Breast epithelium (tissue), 3 donors: ENCODE measurements around the gene PRRC1.

Source experiments
- POLR2A ChIP-seq: fragments of 450-650 bp; IDR thresholded peaks from one replicate; pipeline ENCODE4 v1.6.1; 2016; ENCODE audit warnings: antibody characterized with exemption, mild to moderate bottlenecking, moderate library complexity
- TF ChIP-seq, protein P1 (sequence below), 3 donors: fragments of 450-650 bp; IDR thresholded peaks; one replicate each; pipeline ENCODE4 v1.5.1; 2016 to 2017; ENCODE audit warnings: antibody characterized with exemption in 3 of 3, mild to moderate bottlenecking in 3 of 3, moderate library complexity in 3 of 3

DNA sequence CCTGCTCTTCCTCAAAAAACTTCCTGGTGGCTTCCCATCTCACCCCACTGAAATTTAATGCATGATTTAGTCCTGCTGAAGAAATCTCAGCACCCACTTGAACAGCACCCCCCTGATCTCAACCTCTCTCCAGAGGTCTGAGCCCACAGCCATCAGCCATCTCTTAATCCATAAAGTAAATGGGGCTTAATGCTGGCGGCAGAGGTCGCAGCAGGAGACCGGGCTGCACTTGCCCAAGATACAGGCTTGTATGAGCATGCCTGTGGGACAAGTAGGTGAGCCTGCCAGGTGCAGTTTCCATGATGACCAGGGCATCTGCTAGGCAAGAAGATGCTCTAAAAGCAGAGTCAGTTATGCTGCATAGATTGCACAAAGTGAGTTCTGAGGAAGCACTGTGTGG, 79.1 kb downstream of the PRRC1 start:
- no peak for TF ChIP-seq POLR2A
- TF ChIP-seq, protein P1, sequence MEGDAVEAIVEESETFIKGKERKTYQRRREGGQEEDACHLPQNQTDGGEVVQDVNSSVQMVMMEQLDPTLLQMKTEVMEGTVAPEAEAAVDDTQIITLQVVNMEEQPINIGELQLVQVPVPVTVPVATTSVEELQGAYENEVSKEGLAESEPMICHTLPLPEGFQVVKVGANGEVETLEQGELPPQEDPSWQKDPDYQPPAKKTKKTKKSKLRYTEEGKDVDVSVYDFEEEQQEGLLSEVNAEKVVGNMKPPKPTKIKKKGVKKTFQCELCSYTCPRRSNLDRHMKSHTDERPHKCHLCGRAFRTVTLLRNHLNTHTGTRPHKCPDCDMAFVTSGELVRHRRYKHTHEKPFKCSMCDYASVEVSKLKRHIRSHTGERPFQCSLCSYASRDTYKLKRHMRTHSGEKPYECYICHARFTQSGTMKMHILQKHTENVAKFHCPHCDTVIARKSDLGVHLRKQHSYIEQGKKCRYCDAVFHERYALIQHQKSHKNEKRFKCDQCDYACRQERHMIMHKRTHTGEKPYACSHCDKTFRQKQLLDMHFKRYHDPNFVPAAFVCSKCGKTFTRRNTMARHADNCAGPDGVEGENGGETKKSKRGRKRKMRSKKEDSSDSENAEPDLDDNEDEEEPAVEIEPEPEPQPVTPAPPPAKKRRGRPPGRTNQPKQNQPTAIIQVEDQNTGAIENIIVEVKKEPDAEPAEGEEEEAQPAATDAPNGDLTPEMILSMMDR (IDR thresholded peaks at IDR 0.05): no peak
